ENCODE results near the gene RALA.
"Not testable (repeated sequence)": the region's sequence is repeated elsewhere in the genome, so short reads cannot be mapped to it uniquely, and the experiment has no call there.

Gene RALA

GRCh38 chr7:39683216-39683845 lies 60.0 kb downstream of the RALA start:
- peak; percentile 59 to 74 for DNase-seq (ENCODE audit: low read depth in 2 of 2)

DNA sequence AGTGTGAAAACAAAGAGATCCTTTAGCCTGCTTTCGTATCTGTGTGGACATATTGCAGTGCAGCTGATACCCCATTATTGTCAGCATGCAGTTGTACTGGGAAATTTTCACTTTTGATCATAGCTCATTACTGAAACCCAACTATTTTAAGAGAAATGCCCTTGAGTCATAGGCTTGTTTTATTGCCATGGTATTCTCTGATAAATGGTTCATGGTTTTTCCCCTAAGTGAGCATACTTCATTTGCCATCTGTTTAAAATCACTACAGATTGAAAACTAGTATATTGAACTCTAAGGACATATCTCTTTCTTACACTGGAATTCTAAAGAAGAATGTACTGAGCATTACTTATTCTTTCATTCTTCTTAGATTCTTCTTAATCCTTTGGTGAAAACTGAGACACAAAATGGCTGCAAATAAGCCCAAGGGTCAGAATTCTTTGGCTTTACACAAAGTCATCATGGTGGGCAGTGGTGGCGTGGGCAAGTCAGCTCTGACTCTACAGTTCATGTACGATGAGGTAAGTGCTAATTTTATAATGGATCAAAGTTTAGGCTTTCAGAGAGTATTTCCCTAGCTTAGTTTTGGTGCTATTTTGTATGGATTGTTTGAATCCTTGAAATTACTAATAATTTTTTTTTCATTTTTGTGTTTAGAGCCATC lies 63.0 kb downstream of the RALA start:
- DNase-seq (ENCODE audit: low read depth in 2 of 2), result peak; percentile 70 to 73

DNA sequence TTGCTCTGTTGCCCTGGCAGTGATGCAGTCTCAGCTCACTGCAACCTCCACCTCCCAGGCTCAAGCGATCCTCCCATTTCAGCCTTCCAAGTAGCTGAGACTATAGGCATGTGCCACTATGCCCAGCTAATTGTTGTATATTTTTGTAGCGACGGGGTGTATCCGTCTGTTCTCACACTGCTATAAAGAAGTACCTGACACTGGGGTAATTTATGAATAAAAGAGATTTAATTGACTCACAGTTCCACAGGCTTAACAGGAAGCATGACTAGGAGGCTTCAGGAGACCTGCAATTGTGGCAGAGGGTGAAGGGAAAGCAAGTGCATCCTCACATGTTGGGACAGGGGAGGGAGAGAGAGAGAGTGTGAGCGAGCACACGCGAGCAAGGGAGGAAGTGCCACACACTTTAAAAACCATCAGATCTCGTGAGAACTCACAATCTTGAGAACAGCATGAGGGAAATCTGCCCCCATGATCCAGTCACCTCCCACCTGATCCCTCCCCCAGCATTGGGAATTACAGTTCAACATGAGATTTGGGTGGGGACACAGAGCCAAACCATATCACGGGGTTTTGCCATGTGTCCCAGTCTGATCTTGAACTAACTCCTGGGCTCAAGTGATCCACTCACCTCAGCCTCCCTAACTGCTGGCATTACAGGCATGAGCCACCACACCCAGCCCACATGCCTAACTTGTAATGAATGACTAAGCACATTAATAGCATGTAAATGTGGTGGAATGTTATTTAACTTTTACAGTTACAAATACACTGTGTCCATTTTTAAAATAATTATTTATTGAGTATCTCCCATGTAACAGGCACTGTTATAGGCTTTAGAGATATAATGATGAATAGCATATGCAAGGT lies 65.5 kb downstream of the RALA start:
- DNase-seq (ENCODE audit: low read depth in 2 of 2), result no peak

DNA sequence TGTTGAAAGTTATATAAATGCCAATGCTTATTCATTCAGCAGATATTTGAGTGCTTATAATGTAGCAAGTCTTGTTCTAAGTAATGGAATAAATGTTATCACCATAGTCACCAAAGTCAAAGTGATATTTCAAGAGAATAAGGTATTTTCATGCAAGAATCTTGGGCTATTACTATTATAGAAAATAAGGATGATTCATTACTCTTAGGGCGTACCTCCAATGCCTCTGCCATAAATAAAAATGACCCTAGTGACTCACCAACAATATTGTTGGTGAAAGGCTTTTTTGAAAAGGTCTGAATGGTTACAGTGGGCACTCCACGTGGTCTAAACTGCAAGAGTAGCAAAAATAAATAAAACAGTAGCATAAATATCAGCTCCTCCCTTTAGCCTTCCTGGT lies 68.4 kb downstream of the RALA start:
- DNase-seq (ENCODE audit: low read depth in 2 of 2), result no peak

- not testable (repeated sequence) for DNase-seq (ENCODE audit: low read depth in 2 of 2)
These were observed 69.7 kb downstream of the RALA start for GRCh38 chr7:39693086-39693485.

GRCh38 chr7:39693812-39694211 lies 70.4 kb downstream of the RALA start:
- DNase-seq (ENCODE audit: low read depth in 2 of 2), result no peak

DNA sequence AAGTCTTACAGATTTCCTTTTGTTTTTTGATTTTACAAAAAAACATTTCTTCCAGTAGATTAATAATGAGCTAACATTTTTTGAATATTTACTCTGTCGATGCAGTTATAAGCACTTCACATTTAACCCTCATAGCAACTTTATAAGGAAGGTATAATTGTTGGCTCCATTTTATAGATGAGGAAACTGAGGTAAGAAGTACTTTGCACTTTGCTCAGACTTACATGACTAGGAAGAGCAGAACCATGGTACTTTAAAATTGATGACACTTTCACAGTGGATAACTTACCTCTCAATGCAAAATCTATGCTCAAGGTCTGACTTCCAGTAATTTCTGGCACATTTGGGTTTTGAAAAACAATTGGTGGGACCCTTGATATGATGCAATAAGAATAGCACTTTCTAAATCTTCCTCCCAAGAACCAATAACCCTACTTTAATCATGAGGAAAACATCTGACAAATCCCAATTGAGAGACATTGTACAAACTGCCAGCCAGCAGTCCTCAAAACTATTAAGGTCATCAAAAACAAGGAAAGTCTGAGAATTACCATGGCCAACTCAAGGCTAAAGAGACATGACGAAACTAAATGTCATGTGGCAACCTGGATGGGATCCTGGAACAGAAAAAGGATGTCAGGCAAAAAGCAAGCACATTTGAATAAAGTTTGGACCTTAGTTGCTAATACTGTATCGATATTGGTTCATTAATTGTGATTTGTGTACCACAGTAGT lies 72.6 kb downstream of the RALA start:
- no peak for DNase-seq (ENCODE audit: low read depth in 2 of 2)

DNA sequence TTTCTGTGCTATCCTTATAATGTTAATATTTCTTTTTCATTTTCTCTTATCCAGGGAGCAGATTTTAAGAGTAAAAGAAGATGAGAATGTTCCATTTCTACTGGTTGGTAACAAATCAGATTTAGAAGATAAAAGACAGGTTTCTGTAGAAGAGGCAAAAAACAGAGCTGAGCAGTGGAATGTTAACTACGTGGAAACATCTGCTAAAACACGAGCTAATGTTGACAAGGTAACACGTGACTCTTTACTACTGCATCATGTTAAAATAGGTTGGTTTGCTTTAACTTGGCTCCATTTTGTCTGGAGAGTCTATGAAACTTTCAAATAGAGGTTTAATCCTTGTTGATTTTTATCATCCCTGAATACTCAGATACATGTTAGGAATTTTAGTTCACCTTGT lies 73.3 kb downstream of the RALA start:
- no peak for DNase-seq (ENCODE audit: low read depth in 2 of 2)

DNA sequence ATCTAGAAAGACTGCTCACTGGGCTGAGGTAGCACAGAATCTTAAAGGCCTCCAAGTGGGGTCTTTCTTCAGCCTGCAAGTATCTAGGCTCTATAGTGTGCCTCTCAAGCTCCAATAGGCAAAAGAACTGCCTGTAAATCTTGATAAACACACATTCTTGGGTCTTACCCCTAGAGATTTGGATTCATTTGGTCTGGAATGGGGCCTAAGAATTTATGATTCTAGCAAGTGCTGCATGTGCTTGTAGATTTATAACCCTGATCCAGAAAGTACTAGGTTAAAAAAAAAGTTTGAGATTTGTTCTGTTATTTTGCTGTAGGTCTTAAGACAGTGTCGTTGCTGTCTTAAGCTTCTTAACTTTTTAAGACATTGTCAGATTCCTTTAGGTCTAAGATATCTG lies 74.1 kb downstream of the RALA start:
- peak; percentile 52 to 62 for DNase-seq (ENCODE audit: low read depth in 2 of 2)

DNA sequence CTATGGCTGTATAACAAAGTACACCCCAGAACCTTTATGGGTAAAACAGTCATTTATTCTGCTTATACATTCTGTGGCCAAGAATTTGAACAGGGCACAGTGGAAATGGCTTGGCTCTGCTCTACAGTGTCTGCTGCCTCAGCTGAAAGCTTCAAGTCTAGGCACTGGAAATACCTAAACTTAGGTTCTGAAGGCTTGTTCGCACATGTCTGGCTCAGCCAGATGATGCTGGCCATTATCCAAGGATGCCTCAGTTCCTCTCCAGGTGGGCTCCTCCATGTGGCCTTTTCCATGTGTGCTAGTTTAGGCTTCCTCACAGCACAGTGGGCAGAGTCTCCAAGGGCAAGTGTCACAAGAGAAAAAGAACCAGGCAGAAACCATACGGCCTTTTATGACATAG lies 76.8 kb downstream of the RALA start:
- DNase-seq (ENCODE audit: low read depth in 2 of 2), result no peak

GRCh38 chr7:39700932-39701331 lies 77.6 kb downstream of the RALA start:
- DNase-seq (ENCODE audit: low read depth in 2 of 2), result no peak

DNA sequence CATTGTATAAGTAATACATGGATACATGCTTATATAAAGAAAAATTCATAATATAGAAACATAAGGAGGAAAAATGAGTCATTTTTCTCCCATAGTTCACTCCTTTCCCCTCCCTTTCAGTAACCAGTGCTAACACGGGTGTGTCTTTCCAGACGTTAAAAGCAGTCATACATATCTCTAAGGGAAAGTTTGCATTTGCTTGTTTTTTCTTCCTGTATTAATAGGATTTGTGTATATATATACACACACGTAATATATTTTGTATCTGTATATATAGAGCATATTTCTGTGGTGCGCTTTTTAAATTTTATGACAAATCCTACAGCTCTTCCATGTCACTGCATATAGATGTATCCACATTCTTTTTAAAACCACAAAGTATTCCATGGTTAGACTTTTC lies 78.8 kb downstream of the RALA start:
- DNase-seq (ENCODE audit: low read depth in 2 of 2), result peak; percentile 42 to 46

- DNase-seq (ENCODE audit: low read depth in 2 of 2), result no peak
These were observed 79.8 kb downstream of the RALA start for GRCh38 chr7:39703144-39703543.

GRCh38 chr7:39709029-39709428 lies 85.7 kb downstream of the RALA start:
- DNase-seq (ENCODE audit: low read depth in 2 of 2), result no peak

DNA sequence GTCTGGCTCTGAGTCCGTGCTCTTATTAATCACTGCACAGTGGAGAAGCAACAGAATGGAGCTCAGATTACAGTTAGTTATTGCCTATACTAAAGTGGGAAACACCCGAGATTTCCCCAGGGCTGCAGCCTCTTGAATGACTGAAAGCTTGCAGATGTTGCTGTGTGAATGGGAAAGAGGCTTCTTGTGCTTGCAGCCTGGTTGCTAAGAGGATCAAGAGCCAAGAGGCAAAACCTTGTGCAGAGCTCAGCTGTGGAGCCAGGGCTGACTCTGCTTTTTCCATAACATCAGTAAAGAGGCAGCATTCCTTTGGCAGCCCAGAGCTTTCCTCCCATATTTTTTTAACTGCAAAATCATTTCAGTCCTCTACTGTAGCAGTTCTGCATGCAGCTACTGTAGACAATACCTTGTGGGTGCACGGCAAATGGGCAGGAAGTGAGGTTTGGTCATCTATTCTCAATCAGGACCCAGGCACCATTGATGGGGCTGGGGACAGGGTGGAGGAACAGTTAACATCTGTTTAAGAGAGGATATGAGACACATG lies 86.5 kb downstream of the RALA start:
- peak; percentile 77 to 82 for DNase-seq (ENCODE audit: low read depth in 2 of 2)

GRCh38 chr7:39712751-39713150 lies 89.4 kb downstream of the RALA start:
- no peak for DNase-seq (ENCODE audit: low read depth in 2 of 2)

DNA sequence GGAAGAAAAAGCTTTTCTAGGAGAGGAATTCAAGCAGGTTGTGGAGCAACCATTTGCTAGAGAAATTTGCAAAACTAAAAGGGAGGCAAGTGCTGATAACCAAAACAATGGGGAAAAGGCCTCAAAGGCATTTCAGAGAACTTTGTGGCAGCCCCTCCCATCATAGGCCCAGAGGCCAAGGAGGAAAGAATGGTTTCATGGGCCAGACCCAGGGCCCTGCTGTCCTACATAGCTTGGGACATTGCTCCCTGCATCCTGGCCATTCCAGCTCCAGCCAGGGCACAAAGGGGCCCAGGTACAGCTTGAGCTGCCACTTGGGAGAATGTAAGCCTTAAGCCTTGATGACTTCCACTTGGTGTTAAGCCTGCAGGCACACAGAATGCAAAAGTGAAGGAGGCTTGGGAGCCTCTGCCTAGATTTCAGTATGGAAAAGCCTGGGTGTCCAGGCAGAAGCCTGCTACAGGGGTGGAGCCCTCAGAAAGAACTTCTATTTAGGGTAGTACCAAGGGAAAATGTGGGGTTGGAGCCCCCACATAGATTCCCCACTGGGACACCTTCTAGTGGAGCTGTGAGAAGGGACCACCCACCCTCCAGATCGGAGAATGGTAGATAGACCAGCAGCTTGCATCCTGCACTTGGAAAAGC lies 91.2 kb downstream of the RALA start:
- no peak for DNase-seq (ENCODE audit: low read depth in 2 of 2)

DNA sequence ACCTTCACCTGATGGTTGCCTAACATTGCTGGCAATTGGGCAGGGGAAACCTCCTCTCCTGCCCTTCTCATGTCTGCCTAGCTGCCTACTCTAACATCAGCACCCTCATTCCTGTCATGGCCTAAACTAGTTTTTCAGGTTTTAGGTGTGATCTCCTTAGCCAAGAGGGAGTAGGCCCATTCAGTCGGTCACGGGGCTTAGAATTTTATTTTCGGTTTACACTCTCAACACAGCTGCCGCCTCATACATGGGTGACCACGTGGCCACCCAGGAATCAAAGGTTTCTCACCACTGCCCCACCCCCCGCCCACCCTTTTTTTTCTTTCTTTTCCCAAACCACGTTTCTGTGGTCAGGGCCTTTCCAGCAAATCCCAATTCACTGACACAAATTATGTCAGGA lies 97.2 kb downstream of the RALA start:
- DNase-seq (ENCODE audit: low read depth in 2 of 2), result no peak

DNA sequence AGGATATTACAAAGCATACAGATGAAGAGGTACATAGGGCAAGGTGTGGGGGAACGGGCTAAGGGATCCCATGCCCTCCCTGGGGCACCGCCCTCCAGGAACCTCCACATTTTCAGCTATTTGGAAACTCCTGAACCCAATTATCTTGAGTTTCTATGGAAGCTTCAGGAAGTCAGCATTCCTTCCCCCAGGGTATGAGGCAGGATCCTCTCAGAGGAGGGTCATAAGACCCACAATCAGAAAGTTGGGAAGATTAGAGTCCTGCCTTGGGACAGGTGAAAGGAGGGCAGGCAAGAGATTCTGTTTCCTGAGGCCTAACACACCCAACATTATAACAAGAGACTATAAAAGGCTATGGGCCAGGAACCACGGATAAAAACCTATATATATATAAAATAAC lies 98.0 kb downstream of the RALA start:
- DNase-seq (ENCODE audit: low read depth in 2 of 2), result no peak

GRCh38 chr7:39721919-39722597 lies 98.7 kb downstream of the RALA start:
- DNase-seq (ENCODE audit: low read depth in 2 of 2), result no peak

Measured in fibroblast of skin of left quadriceps (primary cell).